M059J (cell line): ENCODE results near the gene ING4. TPM values are rescaled to one million over a fixed set of nuclear protein-coding genes. Genes with fewer than 3 reads are reported as not detected.

Experiments used
- DNase-seq: peaks from one replicate; pipeline ENCODE4 v3.0.0-alpha.2; 2012; ENCODE audit warnings: low read depth
- total RNA-seq: library from RNA; depleted of rRNA; stranded (reverse); fragments of >200 nt; shearing (Covaris generic); gene quantifications from 2 replicates; pipeline ENCODE4 v1.2.3, GENCODE V29; 2014

ING4 gene
- total RNA-seq, 1 experiment from 2014 or later: 37.8 TPM

- peak; percentile 25 for DNase-seq
Measured at GRCh38 chr12:6635856-6636531, 26.9 kb downstream of the ING4 start, which contains the start of gene LPAR5. Gene LPAR5, minus strand, starts transcription at chr12:6635959. Its CDS starts 14,711 bp downstream, at chr12:6621248.

- no peak for DNase-seq
Measured at GRCh38 chr12:6635375-6635855, 27.5 kb downstream of the ING4 start.

- no peak for DNase-seq
Measured at GRCh38 chr12:6632026-6632983, 30.6 kb downstream of the ING4 start.

- DNase-seq: no peak
Measured at GRCh38 chr12:6631549-6631961, 31.4 kb downstream of the ING4 start.

GRCh38 chr12:6630736-6631135 lies 32.2 kb downstream of the ING4 start:
- DNase-seq: no peak

- no peak for DNase-seq
Measured at GRCh38 chr12:6627616-6628015, 35.3 kb downstream of the ING4 start.

- no peak for DNase-seq
Measured at GRCh38 chr12:6626654-6627283, 36.1 kb downstream of the ING4 start.

GRCh38 chr12:6620885-6621274 lies 42.0 kb downstream of the ING4 start:
- DNase-seq: no peak

GRCh38 chr12:6620137-6620884 lies 42.6 kb downstream of the ING4 start:
- no peak for DNase-seq

- DNase-seq: no peak
Measured at GRCh38 chr12:6618483-6619225, 44.3 kb downstream of the ING4 start.

- no peak for DNase-seq
Measured at GRCh38 chr12:6615802-6616201, 47.1 kb downstream of the ING4 start.

GRCh38 chr12:6614513-6615172 lies 48.3 kb downstream of the ING4 start:
- peak; percentile 29 for DNase-seq

GRCh38 chr12:6613776-6614512 lies 49.0 kb downstream of the ING4 start:
- peak; percentile 98 for DNase-seq

GRCh38 chr12:6613015-6613775 lies 49.7 kb downstream of the ING4 start:
- DNase-seq: peak; percentile 92

GRCh38 chr12:6612652-6613014 lies 50.3 kb downstream of the ING4 start:
- no peak for DNase-seq

GRCh38 chr12:6612247-6612646 lies 50.7 kb downstream of the ING4 start:
- no peak for DNase-seq

- DNase-seq: peak; percentile 24
Measured at GRCh38 chr12:6608592-6609281, 54.2 kb downstream of the ING4 start.
